Neural cell (in vitro differentiated cells): ENCODE measurements around the gene ADCY4. TPM values are rescaled to one million over a fixed set of nuclear protein-coding genes. Genes with fewer than 3 reads are reported as not detected.

Experiments used
- H2AFZ ChIP-seq: fragments of 200-600, 300-800 bp; sonication (generic), shearing (Covaris generic); 2 replicates; pipeline ENCODE4 v1.6.0; 2014; ENCODE audit warnings: low read depth, mild to moderate bottlenecking, antibody characterized with exemption, low read length, moderate library complexity
- H3F3A ChIP-seq: fragments of 200-600 bp; shearing (Covaris generic); 2 replicates; pipeline ENCODE4 v1.6.1; 2016; ENCODE audit warnings: mild to moderate bottlenecking, moderate library complexity, mixed read lengths, antibody characterized with exemption, low read length; ENCODE audit not compliant: insufficient read depth, poor library complexity, severe bottlenecking
- H3K27ac ChIP-seq: fragments of 200-600, 300-800 bp; sonication (generic), shearing (Covaris generic); 2 replicates; pipeline ENCODE4 v1.5.1; 2014; ENCODE audit warnings: mild to moderate bottlenecking, low read length, moderate library complexity
- H3K27me3 ChIP-seq: fragments of 300-800, 200-600 bp; sonication (generic), shearing (Covaris generic); 2 replicates; pipeline ENCODE4 v1.6.0; 2014; ENCODE audit warnings: mild to moderate bottlenecking, low read depth, low read length, moderate library complexity; ENCODE audit not compliant: insufficient read depth
- H3K36me3 ChIP-seq: fragments of 300-800, 200-600 bp; sonication (generic), shearing (Covaris generic); 2 replicates; pipeline ENCODE4 v1.5.1; 2014; ENCODE audit warnings: mild to moderate bottlenecking, antibody characterized with exemption, low read length, moderate library complexity; ENCODE audit not compliant: insufficient read depth
- H3K4me2 ChIP-seq: fragments of 300-800, 200-600 bp; sonication (generic), shearing (Covaris generic); 2 replicates; pipeline ENCODE4 v1.6.0; 2014; ENCODE audit warnings: mild to moderate bottlenecking, low read length
- H3K4me3 ChIP-seq: fragments of 300-800, 200-600 bp; sonication (generic), shearing (Covaris generic); 2 replicates; pipeline ENCODE4 v1.5.1; 2014; ENCODE audit warnings: mild to moderate bottlenecking, low read length, moderate library complexity
- H3K79me2 ChIP-seq: fragments of 200-600 bp; shearing (Covaris generic); replicated peaks from 2 replicates; pipeline ENCODE4 v1.6.0; 2014; ENCODE audit warnings: mild to moderate bottlenecking, low read length, moderate library complexity; ENCODE audit not compliant: insufficient read depth
- H3K9ac ChIP-seq: fragments of 300-800, 200-600 bp; sonication (generic), shearing (Covaris generic); 2 replicates; pipeline ENCODE4 v1.6.1; 2016; ENCODE audit warnings: mild to moderate bottlenecking, low read length, mixed read lengths
- H3K9me2 ChIP-seq: fragments of 200-600 bp; shearing (Covaris generic); 2 replicates; pipeline ENCODE4 v1.6.1; 2016; ENCODE audit warnings: mild to moderate bottlenecking, low read length, mixed read lengths; ENCODE audit not compliant: insufficient read depth
- H3K9me3 ChIP-seq: fragments of 200-600, 300-800 bp; sonication (generic), shearing (Covaris generic); 2 replicates; pipeline ENCODE4 v1.6.1; 2016; ENCODE audit warnings: mild to moderate bottlenecking, mixed run types, low read length, moderate library complexity, mixed read lengths
- H4K20me1 ChIP-seq: fragments of 200-600 bp; shearing (Covaris generic); 2 replicates; pipeline ENCODE4 v1.6.1; 2016; ENCODE audit warnings: mild to moderate bottlenecking, mixed run types; ENCODE audit not compliant: insufficient read depth
- EP300 ChIP-seq: fragments of 450-650 bp; conservative IDR thresholded peaks from 2 replicates; pipeline ENCODE4 v1.6.1; 2014; ENCODE audit warnings: antibody characterized with exemption, mild to moderate bottlenecking, moderate library complexity; ENCODE audit not compliant: poor library complexity, severe bottlenecking
- EZH2 ChIP-seq: fragments of 200-600, 300-800 bp; shearing (Covaris generic), sonication (generic); IDR thresholded peaks from 2 replicates; pipeline ENCODE4 v1.6.1; 2014; ENCODE audit warnings: antibody characterized with exemption, low read length, borderline replicate concordance, mild to moderate bottlenecking; ENCODE audit not compliant: insufficient read depth, poor library complexity, severe bottlenecking
- MXI1 ChIP-seq: fragments of 450-650 bp; conservative IDR thresholded peaks from 2 replicates; pipeline ENCODE4 v1.6.1; 2014; ENCODE audit warnings: antibody characterized with exemption, mild to moderate bottlenecking; ENCODE audit not compliant: poor library complexity, severe bottlenecking
- POLR2AphosphoS5 ChIP-seq: IDR thresholded peaks from 2 replicates; pipeline ENCODE4 v1.6.1; 2012
- RAD21 ChIP-seq: fragments of 450-650 bp; conservative IDR thresholded peaks from 2 replicates; pipeline ENCODE4 v1.6.1; 2014; ENCODE audit warnings: antibody characterized with exemption, mild to moderate bottlenecking, moderate library complexity
- REST ChIP-seq: IDR thresholded peaks from 2 replicates; pipeline ENCODE4 v1.6.1; 2012; ENCODE audit warnings: borderline replicate concordance
- SMC3 ChIP-seq: fragments of 450-650 bp; conservative IDR thresholded peaks from 2 replicates; pipeline ENCODE4 v1.6.1; 2014; ENCODE audit warnings: antibody characterized with exemption, mild to moderate bottlenecking, moderate library complexity; ENCODE audit not compliant: poor library complexity
- TAF1 ChIP-seq: IDR thresholded peaks from 2 replicates; pipeline ENCODE4 v1.6.1; 2012; ENCODE audit warnings: low read depth
- polyA plus RNA-seq: library from polyadenylated mRNA; depleted of rRNA; stranded (reverse); fragments of >200 nt; gene quantifications from 2 replicates; pipeline ENCODE4 v1.2.3, GENCODE V29; 2014
- TF ChIP-seq, protein P1 (sequence below): fragments of 450-650 bp; IDR thresholded peaks from 2 replicates; pipeline ENCODE4 v1.5.1; 2014; ENCODE audit warnings: antibody characterized with exemption, mild to moderate bottlenecking, moderate library complexity; ENCODE audit not compliant: poor library complexity, severe bottlenecking

ADCY4 gene
- polyA plus RNA-seq, 1 donor from 2014 or later, result not detected

DNA sequence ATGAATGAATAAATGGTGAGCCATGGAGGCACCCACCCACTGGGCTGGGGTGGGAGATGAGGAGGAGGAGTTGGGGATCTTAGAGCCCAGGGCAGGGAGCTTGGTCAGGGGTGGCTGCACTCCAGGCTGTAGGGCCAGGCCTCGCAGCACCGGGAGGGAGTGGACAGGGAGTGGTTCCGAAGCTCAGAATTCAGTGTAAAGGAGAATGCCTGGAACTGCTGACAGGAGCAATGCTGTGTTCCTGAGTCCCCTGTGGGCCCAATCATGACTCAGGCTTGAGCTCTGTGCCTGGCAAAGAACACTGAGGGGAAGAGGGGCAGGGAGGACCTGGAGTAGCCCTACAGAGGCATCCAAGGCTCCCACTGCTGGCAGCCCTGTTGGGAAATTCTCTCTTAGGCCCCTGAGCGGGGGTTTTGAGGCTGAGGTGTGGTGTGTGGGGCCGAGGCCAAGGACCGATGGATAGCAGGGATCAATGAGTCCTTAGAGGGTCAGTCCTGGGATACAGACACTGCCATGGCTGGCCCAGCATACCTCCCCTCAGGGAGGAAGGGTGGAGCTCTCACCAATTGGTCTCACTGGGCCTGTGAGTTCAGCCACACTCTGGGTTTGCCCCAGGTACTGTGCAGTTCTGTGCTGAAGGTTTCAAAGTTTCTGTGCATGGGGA lies 53.9 kb downstream of the ADCY4 start:
- Histone ChIP-seq H2AFZ (no peak overlapping the region), H3K4me3 (no peak overlapping the region), H3K27ac (no peak overlapping the region), H3K4me2 (no peak overlapping the region), H3K36me3 (no peaks in the 10 kb centered on the region), H4K20me1 (no peaks in the 10 kb centered on the region), H3F3A (no peaks in the 10 kb centered on the region), H3K9ac (no peak overlapping the region), H3K9me3 (no peaks in the 10 kb centered on the region), H3K79me2 (no peaks in the 10 kb centered on the region), H3K9me2 (no peaks in the 10 kb centered on the region), H3K27me3 (no peaks in the 10 kb centered on the region)
- TF ChIP-seq SMC3 (no peak), REST (no peak), POLR2AphosphoS5 (no peak), EZH2 (no peak), MXI1 (no peak), EP300 (no peak), TAF1 (no peak), RAD21 (no peak)
- TF ChIP-seq, protein P1, sequence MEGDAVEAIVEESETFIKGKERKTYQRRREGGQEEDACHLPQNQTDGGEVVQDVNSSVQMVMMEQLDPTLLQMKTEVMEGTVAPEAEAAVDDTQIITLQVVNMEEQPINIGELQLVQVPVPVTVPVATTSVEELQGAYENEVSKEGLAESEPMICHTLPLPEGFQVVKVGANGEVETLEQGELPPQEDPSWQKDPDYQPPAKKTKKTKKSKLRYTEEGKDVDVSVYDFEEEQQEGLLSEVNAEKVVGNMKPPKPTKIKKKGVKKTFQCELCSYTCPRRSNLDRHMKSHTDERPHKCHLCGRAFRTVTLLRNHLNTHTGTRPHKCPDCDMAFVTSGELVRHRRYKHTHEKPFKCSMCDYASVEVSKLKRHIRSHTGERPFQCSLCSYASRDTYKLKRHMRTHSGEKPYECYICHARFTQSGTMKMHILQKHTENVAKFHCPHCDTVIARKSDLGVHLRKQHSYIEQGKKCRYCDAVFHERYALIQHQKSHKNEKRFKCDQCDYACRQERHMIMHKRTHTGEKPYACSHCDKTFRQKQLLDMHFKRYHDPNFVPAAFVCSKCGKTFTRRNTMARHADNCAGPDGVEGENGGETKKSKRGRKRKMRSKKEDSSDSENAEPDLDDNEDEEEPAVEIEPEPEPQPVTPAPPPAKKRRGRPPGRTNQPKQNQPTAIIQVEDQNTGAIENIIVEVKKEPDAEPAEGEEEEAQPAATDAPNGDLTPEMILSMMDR, result no peak

- H2AFZ ChIP-seq, result no peak overlapping the region
- H3K4me3 ChIP-seq, result no peak overlapping the region
- no peak overlapping the region for H3K9ac ChIP-seq
- H3K79me2 ChIP-seq, result no peaks in the 10 kb centered on the region
- H3K36me3 ChIP-seq, result no peaks in the 10 kb centered on the region
- TF ChIP-seq POLR2AphosphoS5, result no peak
- TF ChIP-seq EP300, result no peak
- no peak for TF ChIP-seq REST
- TF ChIP-seq, protein P1, result no peak
- TF ChIP-seq TAF1, result no peak
- H3K27ac ChIP-seq, result no peak overlapping the region
- H3K4me2 ChIP-seq, result no peak overlapping the region
- no peaks in the 10 kb centered on the region for H4K20me1 ChIP-seq
- H3K9me3 ChIP-seq, result no peaks in the 10 kb centered on the region
- no peaks in the 10 kb centered on the region for H3F3A ChIP-seq
- no peaks in the 10 kb centered on the region for H3K27me3 ChIP-seq
- H3K9me2 ChIP-seq, result no peaks in the 10 kb centered on the region
Measured at GRCh38 chr14:24279301-24280186, 55.3 kb downstream of the ADCY4 start.
